K562 (cell line): Measurements from ENCODE around the gene NPIPB9. TPM values are rescaled to one million over a fixed set of nuclear protein-coding genes. Genes with fewer than 3 reads are reported as not detected.

ENCODE experiments used
- ARID3A ChIP-seq: IDR thresholded peaks from 2 replicates; pipeline ENCODE4 v1.6.1; 2012; ENCODE audit warnings: low read depth, low read length, improper control_type of control experiment, borderline replicate concordance
- BACH1 ChIP-seq: fragments of 200-800 bp; sonication (Bioruptor generic); IDR thresholded peaks from 2 replicates; pipeline ENCODE4 v1.6.1; 2016; ENCODE audit warnings: missing genetic modification characterization, missing compliant biosample characterization
- C11orf30 ChIP-seq: fragments of 450-650 bp; IDR thresholded peaks from 2 replicates; pipeline ENCODE4 v1.6.1; 2016; ENCODE audit warnings: low read depth, mild to moderate bottlenecking
- CHD2 ChIP-seq: IDR thresholded peaks from 2 replicates; pipeline ENCODE4 v1.6.1; 2011; ENCODE audit warnings: low read depth, low read length
- DPF2 ChIP-seq: fragments of 450-650 bp; IDR thresholded peaks from 2 replicates; pipeline ENCODE4 v1.6.1; 2016
- E2F1 ChIP-seq: sonication (generic); formaldehyde crosslinking; IDR thresholded peaks from 2 replicates; pipeline ENCODE4 v1.8.1; 2023; ENCODE audit warnings: mild to moderate bottlenecking, missing genetic modification reagents, moderate library complexity
- EP300 ChIP-seq: IDR thresholded peaks from 2 replicates; pipeline ENCODE4 v1.6.1; 2012; ENCODE audit warnings: low read length, improper control_type of control experiment
- FOXK1 ChIP-seq: sonication (generic); formaldehyde crosslinking; IDR thresholded peaks from 2 replicates; pipeline ENCODE4 v1.8.0; 2022; ENCODE audit warnings: missing genetic modification reagents, mild to moderate bottlenecking, borderline replicate concordance
- MAFF ChIP-seq: IDR thresholded peaks from 2 replicates; pipeline ENCODE4 v1.6.1; 2012; ENCODE audit warnings: low read length, improper control_type of control experiment
- NFE2 ChIP-seq: IDR thresholded peaks from 2 replicates; pipeline ENCODE4 v1.6.1; 2014; ENCODE audit warnings: antibody characterized with exemption, low read depth
- POLR2AphosphoS5 ChIP-seq: IDR thresholded peaks from 2 replicates; pipeline ENCODE4 v1.6.1; 2011; ENCODE audit warnings: mild to moderate bottlenecking, low read depth, low read length, moderate library complexity; ENCODE audit not compliant: control insufficient read depth, insufficient read depth
- SREBF1 ChIP-seq: fragments of 150-350 bp; IDR thresholded peaks from 2 replicates; pipeline ENCODE4 v1.6.1; 2014; ENCODE audit warnings: antibody characterized with exemption, low read depth, low read length, borderline replicate concordance
- TFAP4 ChIP-seq: sonication (generic); formaldehyde crosslinking; IDR thresholded peaks from 2 replicates; pipeline ENCODE4 v1.8.0; 2022; ENCODE audit warnings: missing genetic modification reagents, mild to moderate bottlenecking, moderate library complexity, borderline replicate concordance
- TRIM28 ChIP-seq: fragments of 450-650 bp; IDR thresholded peaks from 2 replicates; pipeline ENCODE4 v1.6.1; 2017
- ZBTB11 ChIP-seq, 3 experiments: fragments of 200-800 bp in 1 of 3; fragments of 250-450 bp in 1 of 3; fragments of 450-650 bp in 1 of 3; sonication (Bioruptor Pico) in 1 of 3; sonication (Bioruptor generic) in 1 of 3; formaldehyde crosslinking in 1 of 3; IDR thresholded peaks; 2 replicates each; pipeline versions ENCODE4 v1.6.1 to v1.8.0; 2016 to 2022; ENCODE audit warnings: mild to moderate bottlenecking in 2 of 3, missing genetic modification characterization in 2 of 3, missing compliant biosample characterization in 1 of 3, moderate library complexity in 1 of 3
- ZNF143 ChIP-seq: sonication (generic); formaldehyde crosslinking; IDR thresholded peaks from 2 replicates; pipeline ENCODE4 v1.9.0; 2022; ENCODE audit warnings: mild to moderate bottlenecking, missing genetic modification reagents
- ZNF280A ChIP-seq: fragments of 450-650 bp; IDR thresholded peaks from 2 replicates; pipeline ENCODE4 v1.6.1; 2018; ENCODE audit warnings: mild to moderate bottlenecking, low read depth; ENCODE audit not compliant: partially characterized antibody
- polyA plus RNA-seq, 8 experiments: library from polyadenylated mRNA; depleted of rRNA in 4 of 8; stranded (reverse) in 5 of 8; unstranded in 3 of 8; fragments of >200 nt; fragmentation: Nextera tagmentation in 2 of 8; fragmentation: Illumina TruSeq in 1 of 8; extraction: Ambion mirVana in 2 of 8; extraction: Trizol in 1 of 8; gene quantifications; 2 replicates each; pipeline versions ENCODE4 v1.2.1 to v1.2.3, GENCODE V29; 2011 to 2014; ENCODE audit warnings: inconsistent platforms in 1 of 8, missing spikeins in 1 of 8
- total RNA-seq, 7 experiments: library from RNA; depleted of rRNA in 6 of 7; stranded (reverse); fragments of >200 nt in 6 of 7; fragmentation: Illumina TruSeq in 2 of 7; extraction: Trizol in 2 of 7; gene quantifications; 2 replicates each; pipeline versions ENCODE4 v1.2.1 to v1.2.3, GENCODE V29; 2011 to 2021; ENCODE audit warnings: low replicate concordance in 1 of 7

Gene NPIPB9
- total and polyA plus RNA-seq, 9 of the 15 experiments (the other 6 are each of a cell fraction or from before 2014, with no cell fraction given): 0.10 to 2.4 (median 0.94) TPM

- TF ChIP-seq ZNF280A (peak; percentile 32), NFE2 (peak; percentile 94), POLR2AphosphoS5 (0 out of 2 replicates have a peak, but pooled peaks have one; percentile 26), TRIM28 (peak; percentile 61; the same call in 1 of the 2 replicates), FOXK1 (no peak), MAFF (peak; percentile 86), TFAP4 (CRISPR knock-in tag) (no peak), EP300 (peak; percentile 7; the same call in 1 of the 2 replicates), DPF2 (peak; percentile 72), SREBF1 (no peak), ZNF143 (no peak), ARID3A (no peak), E2F1 (CRISPR knock-in tag) (0 out of 2 replicates have a peak, but pooled peaks have one; percentile 19), C11orf30 (peak; percentile 91), ZBTB11 (CRISPR knock-in tag; IDR thresholded peaks at IDR 0.05) (no peak), CHD2 (no peak), BACH1 (tag) (no peak)
These were observed 68.4 kb downstream of the NPIPB9 start (continued) for GRCh38 chr16:28820016-28820415.
